Upper lobe of right lung (tissue), 1 donor: Measurements from ENCODE around the gene GALNT18. TPM values are rescaled to one million over a fixed set of nuclear protein-coding genes. Genes with fewer than 3 reads are reported as not detected.

Experiments used
- ATAC-seq: fragments of 200-7000 bp; cut with Tn5 transposase; one replicate; pipeline ENCODE4 v1.9.1; 2020; ENCODE audit warnings: mild to moderate bottlenecking, moderate library complexity
- DNase-seq: peaks from one replicate; pipeline ENCODE4 v3.0.0-alpha.2; 2020
- H3K27ac ChIP-seq: fragments of 200-600 bp; one replicate; pipeline ENCODE4 v1.8.0; 2022
- H3K27me3 ChIP-seq: fragments of 200-600 bp; one replicate; pipeline ENCODE4 v1.8.0; 2022; ENCODE audit warnings: mild to moderate bottlenecking
- H3K36me3 ChIP-seq: fragments of 200-600 bp; one replicate; pipeline ENCODE4 v1.8.0; 2022
- H3K4me1 ChIP-seq: fragments of 200-600 bp; one replicate; pipeline ENCODE4 v1.8.0; 2022
- H3K4me3 ChIP-seq: fragments of 200-600 bp; one replicate; pipeline ENCODE4 v1.8.0; 2022; ENCODE audit warnings: mild to moderate bottlenecking
- H3K9me3 ChIP-seq: fragments of 200-600 bp; one replicate; pipeline ENCODE4 v1.8.0; 2022
- CTCF ChIP-seq: fragments of 200-600 bp; IDR thresholded peaks from one replicate; pipeline ENCODE4 v1.8.0; 2022; ENCODE audit warnings: antibody characterized with exemption
- intact Hi-C: fragments of 100-400 bp; cut with DNase I; formaldehyde crosslinking; loops from one replicate; pipeline ENCODE4 v1.11.0; 2022
- total RNA-seq: library from RNA; stranded (reverse); fragmentation: NEBNext Ultra II Directional; extraction: Animal tissue kit (Norgen Biotek cat#: 25700); gene quantifications from one replicate; pipeline ENCODE4 v1.2.1, GENCODE V29; 2021
- donor health status: DM: no; HTN: yes; CAD: no; lungs with severe emphysema.

GALNT18 gene
- total RNA-seq, 1 donor from 2014 or later, result 55.5 TPM

GRCh38 chr11:11605821-11606450, 15.9 kb downstream of the GALNT18 start:
- H3K9me3 ChIP-seq, result no peaks in the 10 kb centered on the region
- peaks cover 8% of the 10 kb centered on the region for H3K4me1 ChIP-seq
- DNase-seq (no peak), ATAC-seq (no peak)
- no peaks in the 10 kb centered on the region for H3K27me3 ChIP-seq
- no peaks in the 10 kb centered on the region for H3K36me3 ChIP-seq
- H3K27ac ChIP-seq, result no peak overlapping the region
- no peak for TF ChIP-seq CTCF
- intact Hi-C loops, result no loop called here
- H3K4me3 ChIP-seq, result no peak overlapping the region

- Histone ChIP-seq H3K27ac (no peak overlapping the region), H3K36me3 (no peaks in the 10 kb centered on the region), H3K4me1 (peaks cover 8% of the 10 kb centered on the region), H3K27me3 (no peaks in the 10 kb centered on the region), H3K9me3 (no peaks in the 10 kb centered on the region), H3K4me3 (no peak overlapping the region)
- DNase-seq (no peak), ATAC-seq (no peak)
- intact Hi-C loops, result no loop called here
- TF ChIP-seq CTCF, result no peak
These were observed 16.6 kb downstream of the GALNT18 start for GRCh38 chr11:11605181-11605580.

GRCh38 chr11:11604370-11604990, 17.3 kb downstream of the GALNT18 start:
- no peak for TF ChIP-seq CTCF
- Histone ChIP-seq H3K4me3 (no peak overlapping the region), H3K36me3 (no peaks in the 10 kb centered on the region), H3K27ac (no peak overlapping the region), H3K9me3 (no peaks in the 10 kb centered on the region), H3K27me3 (no peaks in the 10 kb centered on the region), H3K4me1 (peaks cover 8% of the 10 kb centered on the region)
- intact Hi-C loops, result no loop called here
- ATAC-seq (no peak), DNase-seq (no peak)

GRCh38 chr11:11602011-11602410, 19.8 kb downstream of the GALNT18 start:
- intact Hi-C loops, result no loop called here
- Histone ChIP-seq H3K36me3 (no peaks in the 10 kb centered on the region), H3K4me1 (no peaks in the 10 kb centered on the region), H3K27ac (no peak overlapping the region), H3K9me3 (no peaks in the 10 kb centered on the region), H3K27me3 (no peaks in the 10 kb centered on the region), H3K4me3 (no peak overlapping the region)
- ATAC-seq, result no peak
- TF ChIP-seq CTCF, result no peak
- DNase-seq, result no peak

GRCh38 chr11:11600288-11600687, 21.5 kb downstream of the GALNT18 start:
- Histone ChIP-seq H3K9me3 (no peaks in the 10 kb centered on the region), H3K27me3 (no peaks in the 10 kb centered on the region), H3K4me1 (no peaks in the 10 kb centered on the region), H3K4me3 (no peak overlapping the region), H3K36me3 (no peaks in the 10 kb centered on the region), H3K27ac (no peak overlapping the region)
- TF ChIP-seq CTCF, result no peak
- ATAC-seq, result no peak
- no peak for DNase-seq
- intact Hi-C loops, result no loop called here

- DNase-seq (no peak), ATAC-seq (no peak)
- intact Hi-C loops, result no loop called here
- H3K36me3 ChIP-seq, result no peaks in the 10 kb centered on the region
- H3K27ac ChIP-seq, result no peak overlapping the region
- no peak for TF ChIP-seq CTCF
- no peaks in the 10 kb centered on the region for H3K9me3 ChIP-seq
- H3K27me3 ChIP-seq, result no peaks in the 10 kb centered on the region
- H3K4me1 ChIP-seq, result no peaks in the 10 kb centered on the region
- H3K4me3 ChIP-seq, result no peak overlapping the region
These were observed 23.6 kb downstream of the GALNT18 start for GRCh38 chr11:11598243-11598642.
